OCI-LY7 (cell line): ENCODE measurements around the gene GALNT2. TPM values are rescaled to one million over a fixed set of nuclear protein-coding genes. Genes with fewer than 3 reads are reported as not detected.

ENCODE experiments used
- BruUV-seq: library from RNA; stranded (reverse); fragments of 400-500 nt; replicated peaks from 2 replicates; lab custom pipeline; 2021; lab: Mats Ljungman, UMichigan
- CTCF ChIA-PET: fragments of 300-600 bp; sonication (Branson Sonifier 250); formaldehyde crosslinking; loops from one replicate; lab custom pipeline; 2022; ENCODE audit warnings: antibody characterized with exemption; ENCODE audit not compliant: unreplicated experiment; lab: Charles Lee
- POLR2A ChIA-PET: fragments of 300-600 bp; sonication (Branson Sonifier 250); formaldehyde crosslinking; loops from one replicate; lab custom pipeline; 2022; ENCODE audit warnings: antibody characterized with exemption; lab: Charles Lee
- DNase-seq: peaks from one replicate; pipeline ENCODE4 v3.0.0-alpha.2; 2015; ENCODE audit warnings: low spot score
- H2AFZ ChIP-seq: fragments of 200-600 bp; sonication (generic), shearing (Covaris generic); 2 replicates; pipeline ENCODE4 v1.6.1; 2014; ENCODE audit warnings: mild to moderate bottlenecking, antibody characterized with exemption, low read length, moderate library complexity
- H3K27ac ChIP-seq: fragments of 200-600 bp; sonication (generic); 2 replicates; pipeline ENCODE4 v1.5.1; 2014; ENCODE audit warnings: mixed run types, low read depth, mild to moderate bottlenecking, moderate library complexity, low read length, inconsistent platforms; ENCODE audit not compliant: poor library complexity, severe bottlenecking
- H3K36me3 ChIP-seq: fragments of 200-600 bp; sonication (generic); 2 replicates; pipeline ENCODE4 v1.6.1; 2014; ENCODE audit warnings: mild to moderate bottlenecking, antibody characterized with exemption, low read length, moderate library complexity, mixed read lengths; ENCODE audit not compliant: insufficient read depth
- H3K4me1 ChIP-seq: fragments of 200-600 bp; sonication (generic); 2 replicates; pipeline ENCODE4 v1.5.1; 2014; ENCODE audit warnings: mild to moderate bottlenecking, low read length; ENCODE audit not compliant: insufficient read depth, poor library complexity, severe bottlenecking
- H3K4me2 ChIP-seq: fragments of 200-600 bp; sonication (generic); 2 replicates; pipeline ENCODE4 v1.6.1; 2014; ENCODE audit warnings: mild to moderate bottlenecking, low read length
- H3K4me3 ChIP-seq: fragments of 200-600 bp; sonication (generic); 2 replicates; pipeline ENCODE4 v1.5.1; 2014; ENCODE audit warnings: mild to moderate bottlenecking, low read depth, low read length; ENCODE audit not compliant: poor library complexity, severe bottlenecking
- H3K79me2 ChIP-seq: fragments of 200-600 bp; sonication (generic); 2 replicates; pipeline ENCODE4 v1.6.1; 2016; ENCODE audit warnings: low read depth, mild to moderate bottlenecking, low read length, moderate library complexity, mixed read lengths; ENCODE audit not compliant: insufficient read depth
- H3K9me2 ChIP-seq: fragments of 200-600 bp; sonication (generic); 2 replicates; pipeline ENCODE4 v1.6.1; 2016; ENCODE audit warnings: mild to moderate bottlenecking, low read length, mixed read lengths; ENCODE audit not compliant: insufficient read depth
- H3K9me3 ChIP-seq: fragments of 200-600 bp; sonication (generic); 2 replicates; pipeline ENCODE4 v1.6.1; 2014; ENCODE audit warnings: mild to moderate bottlenecking, mixed run types, low read length, mixed read lengths
- H4K20me1 ChIP-seq: fragments of 200-600 bp; sonication (generic); 2 replicates; pipeline ENCODE4 v1.6.1; 2014; ENCODE audit warnings: mild to moderate bottlenecking, antibody characterized with exemption, low read length, moderate library complexity, mixed read lengths; ENCODE audit not compliant: insufficient read depth
- EZH2phosphoT487 ChIP-seq: fragments of 200-600 bp; sonication (generic); IDR thresholded peaks from 2 replicates; pipeline ENCODE4 v1.6.1; 2018; ENCODE audit warnings: low read depth, borderline replicate concordance, mild to moderate bottlenecking, mixed run types, antibody characterized with exemption, low read length, moderate library complexity, mixed read lengths
- intact Hi-C: fragments of 100-400 bp; cut with micrococcal nuclease; formaldehyde crosslinking; loops from one replicate; pipeline ENCODE4 v1.10.0; 2022; ENCODE audit not compliant: unreplicated experiment
- total RNA-seq, 2 experiments: library from RNA; depleted of rRNA in 1 of 2; stranded (reverse); fragments of >200 nt in 1 of 2; shearing (Covaris generic) in 1 of 2; gene quantifications; 2 replicates each; pipeline ENCODE4 v1.2.3, GENCODE V29; 2014 to 2022
- TF ChIP-seq, protein P1 (sequence below): fragments of 200-600 bp; sonication (generic); conservative IDR thresholded peaks from 2 replicates; pipeline ENCODE4 v1.5.1; 2014; ENCODE audit warnings: mild to moderate bottlenecking, antibody characterized with exemption, low read length, moderate library complexity, mixed read lengths

The GALNT2 gene
- total RNA-seq, 2 experiments from 2014 or later, result 29.9 to 67.3 TPM

DNA sequence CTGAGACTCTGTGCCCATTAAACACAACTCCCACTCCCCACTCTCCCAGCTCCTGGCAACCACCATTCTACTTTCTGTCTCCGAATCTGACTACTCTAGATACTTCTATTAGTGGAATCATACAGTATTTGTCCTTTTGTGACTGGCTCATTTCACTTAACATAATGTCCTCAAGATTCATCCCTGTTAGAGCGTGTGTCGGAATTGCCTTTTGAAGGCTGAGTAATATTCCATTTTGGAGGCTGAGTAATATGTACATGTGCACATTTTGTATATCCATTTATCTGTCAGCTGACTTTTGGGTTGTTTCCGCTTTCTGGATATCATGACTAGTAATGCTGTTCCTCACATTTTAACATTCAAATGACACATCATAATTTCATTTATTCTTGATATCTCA, 30.3 kb downstream of the GALNT2 start:
- CTCF ChIA-PET, result interaction anchor here (0.6 kb wide), 1 partner anchor 422 kb away, joined by 4 read pairs; no protein-coding TSS in a partner anchor
- TF ChIP-seq, protein P1, sequence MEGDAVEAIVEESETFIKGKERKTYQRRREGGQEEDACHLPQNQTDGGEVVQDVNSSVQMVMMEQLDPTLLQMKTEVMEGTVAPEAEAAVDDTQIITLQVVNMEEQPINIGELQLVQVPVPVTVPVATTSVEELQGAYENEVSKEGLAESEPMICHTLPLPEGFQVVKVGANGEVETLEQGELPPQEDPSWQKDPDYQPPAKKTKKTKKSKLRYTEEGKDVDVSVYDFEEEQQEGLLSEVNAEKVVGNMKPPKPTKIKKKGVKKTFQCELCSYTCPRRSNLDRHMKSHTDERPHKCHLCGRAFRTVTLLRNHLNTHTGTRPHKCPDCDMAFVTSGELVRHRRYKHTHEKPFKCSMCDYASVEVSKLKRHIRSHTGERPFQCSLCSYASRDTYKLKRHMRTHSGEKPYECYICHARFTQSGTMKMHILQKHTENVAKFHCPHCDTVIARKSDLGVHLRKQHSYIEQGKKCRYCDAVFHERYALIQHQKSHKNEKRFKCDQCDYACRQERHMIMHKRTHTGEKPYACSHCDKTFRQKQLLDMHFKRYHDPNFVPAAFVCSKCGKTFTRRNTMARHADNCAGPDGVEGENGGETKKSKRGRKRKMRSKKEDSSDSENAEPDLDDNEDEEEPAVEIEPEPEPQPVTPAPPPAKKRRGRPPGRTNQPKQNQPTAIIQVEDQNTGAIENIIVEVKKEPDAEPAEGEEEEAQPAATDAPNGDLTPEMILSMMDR, result no peak
- no peak for TF ChIP-seq EZH2phosphoT487

DNA sequence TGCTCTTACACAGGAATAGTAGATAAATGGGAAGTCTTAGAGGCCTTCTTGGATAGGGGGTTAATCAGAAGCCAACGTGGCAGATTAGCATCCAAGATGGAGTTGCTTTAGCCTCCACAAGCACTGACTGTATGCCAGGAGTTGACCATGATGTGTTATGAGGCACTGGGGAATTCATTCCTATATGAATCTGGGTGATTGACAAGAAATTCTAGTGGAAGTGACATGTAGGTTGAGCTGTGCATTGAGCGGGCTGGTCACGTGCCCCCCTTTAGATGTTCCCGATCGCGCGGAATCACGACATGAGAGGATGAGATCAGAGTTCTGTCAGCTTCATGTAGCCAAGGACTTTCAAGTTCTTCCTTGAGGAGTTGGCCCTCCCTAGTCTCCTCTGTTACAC, 31.7 kb downstream of the GALNT2 start:
- Histone ChIP-seq H2AFZ (no peak overlapping the region), H3K4me2 (no peak overlapping the region), H4K20me1 (peaks cover 4% of the 10 kb centered on the region; the same call in 1 of the 2 replicates), H3K4me1 (peaks cover 21% of the 10 kb centered on the region), H3K9me2 (no peaks in the 10 kb centered on the region), H3K9me3 (no peaks in the 10 kb centered on the region), H3K27ac (no peak overlapping the region), H3K36me3 (no peaks in the 10 kb centered on the region), H3K79me2 (peaks cover 6% of the 10 kb centered on the region; the same call in 1 of the 2 replicates), H3K4me3 (no peak overlapping the region)
- CTCF ChIA-PET, result no interaction called here
- BruUV-seq, result no TSS peak
- intact Hi-C loops, result no loop called here
- no peak for DNase-seq
- no peak for TF ChIP-seq EZH2phosphoT487
- TF ChIP-seq, protein P1, result no peak
- POLR2A ChIA-PET, result interaction anchor here (1.5 kb wide), 1 partner anchor 10 kb away, joined by 6 read pairs; no protein-coding TSS in a partner anchor

More for the DNA sequence above, 30.3 kb downstream of the GALNT2 start:
- no peak overlapping the region for H3K4me3 ChIP-seq
- H3K4me2 ChIP-seq, result no peak overlapping the region
- POLR2A ChIA-PET, result interaction anchor here (1.4 kb wide), 1 partner anchor 10 kb away, joined by 3 read pairs; no protein-coding TSS in a partner anchor
- intact Hi-C loops, result no loop called here
- no peak for DNase-seq
- peaks cover 8% of the 10 kb centered on the region for H3K4me1 ChIP-seq
- no peaks in the 10 kb centered on the region for H3K9me2 ChIP-seq
- peaks cover 4% of the 10 kb centered on the region; the same call in 1 of the 2 replicates for H4K20me1 ChIP-seq
- H3K79me2 ChIP-seq, result no peaks in the 10 kb centered on the region
- H2AFZ ChIP-seq, result no peak overlapping the region
- BruUV-seq, result no TSS peak
- no peaks in the 10 kb centered on the region for H3K36me3 ChIP-seq
- no peak overlapping the region for H3K27ac ChIP-seq
- no peaks in the 10 kb centered on the region for H3K9me3 ChIP-seq

GRCh38 chr1:230099465-230099864, 32.4 kb downstream of the GALNT2 start:
- ChIA-PET POLR2A (interaction anchor here (0.7 to 1.5 kb wide), 3 partner anchors 11 to 1140 kb away, joined by 3 to 8 read pairs (median 6); no protein-coding TSS in a partner anchor), CTCF (no interaction called here)

More at GRCh38 chr1:230099465-230099864, 32.4 kb downstream of the GALNT2 start:
- Histone ChIP-seq H3K9me2 (no peaks in the 10 kb centered on the region), H3K36me3 (no peaks in the 10 kb centered on the region), H3K27ac (no peak overlapping the region), H3K4me3 (no peak overlapping the region), H4K20me1 (peaks cover 4% of the 10 kb centered on the region; the same call in 1 of the 2 replicates), H2AFZ (no peak overlapping the region), H3K9me3 (no peaks in the 10 kb centered on the region), H3K4me1 (peaks cover 28% of the 10 kb centered on the region), H3K79me2 (peaks cover 7% of the 10 kb centered on the region; the same call in 1 of the 2 replicates), H3K4me2 (no peak overlapping the region)
- DNase-seq, result no peak
- intact Hi-C loops, result no loop called here
- BruUV-seq, result no TSS peak
- no peak for TF ChIP-seq EZH2phosphoT487
- TF ChIP-seq, protein P1, result no peak
